ENCODE data around the gene TBX18.

The TBX18 gene

DNA sequence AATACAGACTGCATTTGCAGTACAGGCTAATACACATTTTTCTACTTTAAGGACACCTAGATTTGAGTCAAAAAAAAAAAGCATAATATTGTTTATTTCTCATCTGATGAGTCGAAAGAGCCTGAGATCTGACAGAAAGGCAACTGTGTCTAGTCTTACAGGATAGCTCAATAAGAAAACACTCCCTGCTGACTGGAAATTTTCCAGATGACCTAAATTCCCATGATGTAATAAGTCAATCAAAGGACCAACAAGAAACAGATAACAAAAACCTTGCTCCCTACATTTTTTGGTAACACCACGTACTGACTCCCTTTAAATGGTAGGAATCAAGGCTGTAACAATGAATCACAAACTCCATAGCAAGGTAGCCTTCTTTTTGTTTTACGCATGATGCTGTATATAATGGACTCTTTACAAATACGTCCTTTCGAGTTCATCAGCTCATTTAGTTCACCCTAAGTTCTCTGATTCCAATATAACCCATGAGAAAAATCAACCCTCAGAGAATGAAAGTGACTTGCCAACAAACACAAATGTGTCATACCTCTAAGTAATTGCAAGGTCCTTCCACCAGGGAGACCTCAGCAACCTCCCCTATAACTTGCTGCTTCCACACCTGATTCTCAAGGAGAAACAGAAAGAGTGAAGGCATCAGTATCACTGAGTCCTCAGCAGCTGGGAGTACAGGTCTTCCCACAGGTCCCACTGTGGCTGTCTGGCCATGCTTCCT lies 12.1 kb downstream of the TBX18 start:
- no peak for DNase-seq (ENCODE audit: low read depth)
- TF ChIP-seq, protein P1, sequence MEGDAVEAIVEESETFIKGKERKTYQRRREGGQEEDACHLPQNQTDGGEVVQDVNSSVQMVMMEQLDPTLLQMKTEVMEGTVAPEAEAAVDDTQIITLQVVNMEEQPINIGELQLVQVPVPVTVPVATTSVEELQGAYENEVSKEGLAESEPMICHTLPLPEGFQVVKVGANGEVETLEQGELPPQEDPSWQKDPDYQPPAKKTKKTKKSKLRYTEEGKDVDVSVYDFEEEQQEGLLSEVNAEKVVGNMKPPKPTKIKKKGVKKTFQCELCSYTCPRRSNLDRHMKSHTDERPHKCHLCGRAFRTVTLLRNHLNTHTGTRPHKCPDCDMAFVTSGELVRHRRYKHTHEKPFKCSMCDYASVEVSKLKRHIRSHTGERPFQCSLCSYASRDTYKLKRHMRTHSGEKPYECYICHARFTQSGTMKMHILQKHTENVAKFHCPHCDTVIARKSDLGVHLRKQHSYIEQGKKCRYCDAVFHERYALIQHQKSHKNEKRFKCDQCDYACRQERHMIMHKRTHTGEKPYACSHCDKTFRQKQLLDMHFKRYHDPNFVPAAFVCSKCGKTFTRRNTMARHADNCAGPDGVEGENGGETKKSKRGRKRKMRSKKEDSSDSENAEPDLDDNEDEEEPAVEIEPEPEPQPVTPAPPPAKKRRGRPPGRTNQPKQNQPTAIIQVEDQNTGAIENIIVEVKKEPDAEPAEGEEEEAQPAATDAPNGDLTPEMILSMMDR (IDR thresholded peaks at IDR 0.05; ENCODE audit: low read depth, low read length, missing control alignments): no peak

DNA sequence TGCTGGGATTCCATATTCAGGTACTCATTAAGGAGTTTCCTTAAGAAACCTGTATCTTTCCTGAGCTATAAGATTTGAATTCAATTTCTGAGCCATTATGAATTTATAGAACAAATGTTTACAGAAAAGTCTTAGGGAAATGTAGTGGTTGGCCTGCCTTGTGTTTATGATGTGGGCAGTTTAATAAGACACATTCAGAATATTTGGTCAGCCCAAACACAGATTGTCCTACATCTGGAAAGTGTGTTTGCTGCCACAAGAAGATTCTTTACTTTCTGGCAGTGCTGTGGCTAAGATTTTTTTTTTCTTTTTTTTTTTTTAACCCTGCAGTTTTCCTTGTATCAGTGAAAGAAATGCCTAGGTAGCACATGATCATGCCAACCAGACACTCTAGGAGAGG lies 15.2 kb downstream of the TBX18 start:
- no peak for DNase-seq (ENCODE audit: low read depth)
- no peak overlapping the region for H3K4me3 ChIP-seq (ENCODE audit: low read depth, low read length)
- TF ChIP-seq, protein P1 (IDR thresholded peaks at IDR 0.05; ENCODE audit: low read depth, low read length, missing control alignments): no peak

More for the DNA sequence above, 12.1 kb downstream of the TBX18 start:
- H3K4me3 ChIP-seq (ENCODE audit: low read depth, low read length): no peak overlapping the region

DNA sequence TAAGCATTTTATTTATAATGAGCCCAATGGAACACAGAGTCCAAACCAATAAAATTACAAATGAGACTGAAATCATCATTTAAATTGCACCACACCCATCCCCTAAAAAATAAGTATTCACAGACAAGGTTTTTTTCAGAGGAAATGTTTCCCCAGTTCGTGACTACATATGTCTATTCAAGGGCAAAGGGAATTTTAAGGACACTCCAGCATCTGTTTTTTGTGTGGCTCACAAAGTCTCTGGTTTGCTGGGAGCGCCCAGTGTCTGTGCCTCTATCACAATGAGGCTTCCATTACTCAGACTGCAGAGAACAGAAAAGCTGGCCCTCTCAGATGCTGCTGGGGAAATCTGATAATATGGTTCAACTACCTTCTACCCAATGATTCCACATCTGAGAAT lies 16.0 kb downstream of the TBX18 start:
- no peak for DNase-seq (ENCODE audit: low read depth)
- H3K4me3 ChIP-seq (ENCODE audit: low read depth, low read length): no peak overlapping the region
- TF ChIP-seq, protein P1 (IDR thresholded peaks at IDR 0.05; ENCODE audit: low read depth, low read length, missing control alignments): no peak

- TF ChIP-seq, protein P1 (IDR thresholded peaks at IDR 0.05; ENCODE audit: low read depth, low read length, missing control alignments): no peak
- DNase-seq (ENCODE audit: low read depth): no peak
- no peak overlapping the region for H3K4me3 ChIP-seq (ENCODE audit: low read depth, low read length)
These were observed 20.8 kb downstream of the TBX18 start for GRCh38 chr6:84743616-84744015.

GRCh38 chr6:84740385-84740784 lies 24.0 kb downstream of the TBX18 start:
- TF ChIP-seq, protein P1 (IDR thresholded peaks at IDR 0.05; ENCODE audit: low read depth, low read length, missing control alignments): no peak
- no peak overlapping the region for H3K4me3 ChIP-seq (ENCODE audit: low read depth, low read length)
- no peak for DNase-seq (ENCODE audit: low read depth)

GRCh38 chr6:84739866-84740208 lies 24.6 kb downstream of the TBX18 start:
- no peak for DNase-seq (ENCODE audit: low read depth)
- H3K4me3 ChIP-seq (ENCODE audit: low read depth, low read length): no peak overlapping the region
- TF ChIP-seq, protein P1 (IDR thresholded peaks at IDR 0.05; ENCODE audit: low read depth, low read length, missing control alignments): no peak
